Testis (tissue), 3 donors: ENCODE data around the gene PFKFB4. TPM values are rescaled to one million over a fixed set of nuclear protein-coding genes. Genes with fewer than 3 reads are reported as not detected.
"Not testable (repeated sequence)": the region's sequence is repeated elsewhere in the genome, so short reads cannot be mapped to it uniquely, and the experiment has no call there.

ENCODE experiments used
- DNase-seq: peaks from one replicate; pipeline ENCODE4 v3.0.0-alpha.2; 2019
- H3K27ac ChIP-seq, 2 donors: fragments of 200-600 bp; sonication (generic); one replicate each; pipeline ENCODE4 v1.5.1; 2019
- H3K27me3 ChIP-seq: fragments of 200-600 bp; sonication (generic); one replicate; pipeline ENCODE4 v1.5.1; 2019
- H3K36me3 ChIP-seq: fragments of 200-600 bp; sonication (generic); one replicate; pipeline ENCODE4 v1.5.1; 2017; ENCODE audit warnings: low read depth; ENCODE audit errors: missing control alignments
- H3K4me1 ChIP-seq: fragments of 200-600 bp; sonication (generic); one replicate; pipeline ENCODE4 v1.5.1; 2019
- H3K4me3 ChIP-seq, 2 donors: fragments of 200-600 bp; sonication (generic); one replicate each; pipeline ENCODE4 v1.5.1; 2017 to 2019
- H3K9me3 ChIP-seq: fragments of 200-600 bp; sonication (generic); one replicate; pipeline ENCODE4 v1.5.1; 2017
- POLR2A ChIP-seq: fragments of 450-650 bp; IDR thresholded peaks from one replicate; pipeline ENCODE4 v1.6.1; 2017; ENCODE audit warnings: antibody characterized with exemption, mild to moderate bottlenecking, moderate library complexity
- WGBS, 2 donors: methylation state at CpG; one replicate each; pipeline ENCODE4 v1.1.5; 2018; 5-methylcytosine and 5-hydroxymethylcytosine counted together
- intact Hi-C: fragments of 100-400 bp; cut with DNase I; formaldehyde crosslinking; loops from one replicate; pipeline ENCODE4 v1.15.1; 2023; ENCODE audit warnings: low total_unique reads
- polyA plus RNA-seq: library from polyadenylated mRNA; stranded (reverse); fragments of 350-450 nt; fragmentation: Illumina TruSeq; extraction: RNeasy Lipid Tissue Mini Kit (QIAGEN cat#74804); gene quantifications from one replicate; pipeline ENCODE4 v1.2.3, GENCODE V29; 2014; ENCODE audit warnings: low read depth, low replicate concordance; ENCODE audit not compliant: insufficient read depth
- total RNA-seq, 2 donors: library from RNA; depleted of rRNA; stranded (reverse); fragments of >200 nt; gene quantifications; one replicate each; pipeline ENCODE4 v1.2.3, GENCODE V29; 2016
- TF ChIP-seq, protein P1 (sequence below), 3 experiments: fragments of 450-650 bp in 2 of 3; fragments of 200-600 bp in 1 of 3; sonication (generic) in 1 of 3; IDR thresholded peaks; one replicate each; pipeline ENCODE4 v1.5.1; 2016 to 2019; ENCODE audit warnings: antibody characterized with exemption in 3 of 3, mild to moderate bottlenecking in 2 of 3, moderate library complexity in 1 of 3

The PFKFB4 gene
- total and polyA plus RNA-seq, 3 donors from 2014 or later = 57.3 to 136 (median 134) TPM

DNA sequence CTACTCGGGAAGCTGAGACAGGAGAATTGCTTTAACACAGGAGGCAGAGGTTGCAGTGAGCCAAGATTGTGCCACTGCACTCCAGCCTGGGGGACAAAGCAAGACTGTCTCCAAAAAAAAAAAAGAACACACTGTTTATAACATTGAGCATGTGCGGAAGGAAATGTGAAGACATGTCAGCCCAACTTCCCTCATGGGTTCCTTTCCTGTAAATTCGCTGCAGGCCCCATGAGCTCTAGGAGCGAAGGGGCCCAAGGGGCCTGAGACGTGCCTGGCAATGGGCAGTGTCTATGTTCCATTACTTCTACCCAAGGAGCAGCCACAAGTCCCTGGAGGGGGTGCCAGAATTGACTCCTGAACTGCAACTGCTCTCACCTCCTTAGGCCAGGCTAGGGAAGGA, 3.2 kb downstream of the PFKFB4 start:
- Histone ChIP-seq H3K9me3 (no peaks in the 10 kb centered on the region), H3K4me3 (no peak overlapping the region), H3K27ac (no peak overlapping the region), H3K27me3 (no peaks in the 10 kb centered on the region), H3K4me1 (peaks cover 15% of the 10 kb centered on the region), H3K36me3 (no peaks in the 10 kb centered on the region)
- intact Hi-C loops = no loop called here
- no peak for DNase-seq
- WGBS, 2 donors = 87 to 91% methylated on average over 5 of the region's 5 CpGs
- TF ChIP-seq, protein P1, sequence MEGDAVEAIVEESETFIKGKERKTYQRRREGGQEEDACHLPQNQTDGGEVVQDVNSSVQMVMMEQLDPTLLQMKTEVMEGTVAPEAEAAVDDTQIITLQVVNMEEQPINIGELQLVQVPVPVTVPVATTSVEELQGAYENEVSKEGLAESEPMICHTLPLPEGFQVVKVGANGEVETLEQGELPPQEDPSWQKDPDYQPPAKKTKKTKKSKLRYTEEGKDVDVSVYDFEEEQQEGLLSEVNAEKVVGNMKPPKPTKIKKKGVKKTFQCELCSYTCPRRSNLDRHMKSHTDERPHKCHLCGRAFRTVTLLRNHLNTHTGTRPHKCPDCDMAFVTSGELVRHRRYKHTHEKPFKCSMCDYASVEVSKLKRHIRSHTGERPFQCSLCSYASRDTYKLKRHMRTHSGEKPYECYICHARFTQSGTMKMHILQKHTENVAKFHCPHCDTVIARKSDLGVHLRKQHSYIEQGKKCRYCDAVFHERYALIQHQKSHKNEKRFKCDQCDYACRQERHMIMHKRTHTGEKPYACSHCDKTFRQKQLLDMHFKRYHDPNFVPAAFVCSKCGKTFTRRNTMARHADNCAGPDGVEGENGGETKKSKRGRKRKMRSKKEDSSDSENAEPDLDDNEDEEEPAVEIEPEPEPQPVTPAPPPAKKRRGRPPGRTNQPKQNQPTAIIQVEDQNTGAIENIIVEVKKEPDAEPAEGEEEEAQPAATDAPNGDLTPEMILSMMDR (IDR thresholded peaks at IDR 0.05) = no peak

DNA sequence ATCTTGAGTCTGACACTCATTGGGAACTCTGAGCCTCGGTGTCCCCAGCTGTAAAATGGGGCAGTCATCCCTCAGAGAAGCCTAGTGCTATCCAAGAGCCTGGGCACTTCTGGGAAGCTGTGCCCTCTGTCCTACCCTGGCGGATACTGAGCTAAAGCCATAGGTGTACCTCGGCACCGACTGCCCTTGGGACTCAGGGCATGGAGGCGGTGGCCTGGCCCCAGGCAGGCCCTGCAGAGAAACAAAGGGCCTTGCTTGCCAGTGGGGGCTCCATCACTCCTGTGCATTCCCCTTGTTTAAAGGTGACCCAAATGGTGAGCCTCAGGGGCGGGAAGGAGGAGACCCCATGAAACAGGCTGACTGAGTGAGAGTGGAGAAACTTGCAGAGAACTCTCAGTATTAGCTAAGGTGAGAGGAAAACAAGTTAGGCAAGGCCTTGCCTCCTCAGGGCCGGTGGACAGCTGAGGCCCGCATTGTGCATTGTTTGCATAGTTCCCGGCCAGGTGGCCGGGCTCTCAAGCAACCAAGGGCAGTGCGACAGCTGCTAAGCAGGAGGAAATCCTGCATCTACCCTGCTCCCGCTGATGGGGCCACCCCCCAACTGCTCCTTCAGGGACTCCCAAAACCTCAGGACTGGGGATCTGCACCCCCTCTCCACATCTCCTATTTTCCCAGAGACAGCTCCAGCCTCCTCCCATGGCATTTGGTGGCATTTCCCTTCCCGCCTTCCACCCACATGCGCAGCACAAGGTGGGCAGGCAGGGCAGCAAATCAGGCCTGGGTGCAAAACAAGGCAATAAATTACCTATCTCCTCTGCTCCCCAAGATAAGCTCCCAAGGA, 4.3 kb downstream of the PFKFB4 start:
- no peak for DNase-seq
- Histone ChIP-seq H3K4me3 (no peak overlapping the region), H3K27me3 (no peaks in the 10 kb centered on the region), H3K4me1 (peaks cover 12% of the 10 kb centered on the region), H3K9me3 (no peaks in the 10 kb centered on the region), H3K36me3 (no peaks in the 10 kb centered on the region), H3K27ac (no peak overlapping the region)
- TF ChIP-seq, protein P1 (IDR thresholded peaks at IDR 0.05) = no peak
- no peak for TF ChIP-seq POLR2A
- 64 to 86% methylated on average over 7 to 14 of the region's 14 CpGs for WGBS, 2 donors
- intact Hi-C loops = no loop called here

DNA sequence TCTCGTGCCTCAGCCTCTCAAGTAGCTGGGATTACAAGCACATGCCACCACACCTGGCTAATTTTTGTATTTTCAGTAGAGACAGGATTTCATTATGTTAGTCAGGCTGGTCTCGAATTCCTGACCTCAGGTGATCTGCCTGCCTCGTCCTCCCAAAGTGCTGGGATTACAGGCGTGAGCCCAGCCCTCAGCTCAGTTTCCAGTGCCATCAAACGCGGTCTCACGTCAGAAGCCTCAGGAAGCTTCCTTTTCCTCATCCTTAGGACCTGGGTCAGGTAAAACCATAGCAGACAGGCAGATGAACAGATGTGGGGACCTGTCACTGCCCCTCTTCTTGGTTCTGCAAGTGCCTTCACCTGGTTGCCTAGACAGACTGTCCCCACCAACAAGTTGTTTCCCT, 5.0 kb downstream of the PFKFB4 start:
- DNase-seq, intact Hi-C loops, H3K4me3 ChIP-seq, H3K9me3 ChIP-seq, H3K27me3 ChIP-seq, H3K4me1 ChIP-seq, H3K27ac ChIP-seq, H3K36me3 ChIP-seq: not testable (repeated sequence)
- 87 to 90% methylated on average over 7 of the region's 7 CpGs for WGBS, 2 donors

DNA sequence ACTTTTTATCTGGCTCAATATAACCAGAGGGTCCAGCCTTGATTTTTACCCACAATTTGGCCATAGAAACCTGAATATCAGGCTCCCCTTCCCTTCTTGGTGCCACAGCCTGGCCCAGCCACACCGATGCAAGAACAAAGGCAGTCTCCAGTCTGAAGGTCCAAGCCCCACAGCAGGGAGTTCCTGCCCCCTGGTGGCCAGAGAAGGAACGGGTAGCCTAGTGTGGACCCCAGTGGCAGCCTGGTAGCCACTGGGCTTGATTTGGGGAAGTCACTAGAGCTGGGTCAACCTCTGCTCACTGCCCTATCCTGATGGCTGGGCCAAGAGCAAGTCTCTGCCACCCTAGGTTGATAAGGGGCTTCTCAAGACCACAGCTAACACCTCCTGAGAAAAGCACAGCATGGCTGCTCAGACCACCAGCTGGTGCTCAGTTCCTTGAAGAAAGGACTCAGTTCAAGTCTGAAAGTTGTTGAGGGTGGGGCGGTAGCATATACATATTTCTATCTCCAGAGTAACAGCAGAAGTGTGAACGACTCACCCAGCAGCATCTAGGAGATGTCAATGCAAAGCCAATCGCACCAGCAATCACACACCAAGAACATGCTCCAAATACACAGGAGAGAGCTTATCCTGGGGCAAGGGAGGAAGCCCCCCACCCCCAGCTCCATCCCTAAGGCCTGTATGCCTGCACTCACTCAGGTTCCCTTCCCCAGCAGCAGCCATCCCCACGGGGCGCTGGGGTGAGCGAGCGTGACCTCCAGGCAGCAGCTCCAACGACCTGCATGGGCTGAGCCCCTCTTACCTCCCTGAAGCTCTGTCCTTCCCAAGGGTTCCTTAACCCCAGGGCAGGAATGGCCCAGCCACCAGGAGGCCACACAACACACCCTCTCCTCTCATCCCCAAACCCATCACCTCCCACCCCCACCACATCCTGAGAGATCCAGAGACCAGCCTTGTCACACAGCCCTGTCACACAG, 7.6 kb downstream of the PFKFB4 start:
- Histone ChIP-seq H3K9me3 (no peaks in the 10 kb centered on the region), H3K4me1 (peaks cover 4% of the 10 kb centered on the region), H3K27ac (no peak overlapping the region), H3K4me3 (no peak overlapping the region), H3K27me3 (no peaks in the 10 kb centered on the region), H3K36me3 (no peaks in the 10 kb centered on the region)
- 72% methylated on average over 8 to 10 of the region's 10 CpGs for WGBS, 2 donors
- TF ChIP-seq, protein P1 (IDR thresholded peaks at IDR 0.05) = peak; percentile 87 to 91 (median 90)
- no peak for TF ChIP-seq POLR2A
- intact Hi-C loops = loop anchor here (5.0 kb wide), 1 partner anchor 92 kb away; no protein-coding TSS in a partner anchor
- DNase-seq = peak; percentile 85

DNA sequence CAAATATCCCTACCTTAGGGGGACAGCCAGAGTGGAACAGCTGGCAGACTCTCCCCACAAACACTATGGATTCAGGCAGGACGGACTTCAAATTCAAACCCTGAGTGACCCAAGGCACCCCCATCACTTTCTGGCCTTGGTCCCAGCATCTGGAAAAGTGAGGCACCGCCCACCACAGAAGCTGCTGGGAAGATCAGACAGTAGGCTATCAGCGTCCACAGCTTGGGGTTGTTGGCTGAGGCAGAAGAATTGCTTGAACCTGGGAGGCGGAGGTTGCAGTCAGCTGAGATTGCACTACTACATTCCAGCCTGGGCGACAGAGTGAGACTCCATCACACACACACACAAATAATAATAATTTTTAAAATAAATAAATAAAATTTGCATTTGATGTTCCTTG, 8.5 kb downstream of the PFKFB4 start:
- intact Hi-C loops = loop anchor here (5.0 kb wide), 1 partner anchor 91 kb away; no protein-coding TSS in a partner anchor
- Histone ChIP-seq H3K9me3 (no peaks in the 10 kb centered on the region), H3K4me1 (peaks cover 4% of the 10 kb centered on the region), H3K27ac (no peak overlapping the region), H3K27me3 (no peaks in the 10 kb centered on the region), H3K4me3 (no peak overlapping the region), H3K36me3 (no peaks in the 10 kb centered on the region)
- TF ChIP-seq, protein P1 (IDR thresholded peaks at IDR 0.05) = no peak
- no peak for TF ChIP-seq POLR2A
- no peak for DNase-seq
- 69 to 75% methylated on average over 4 to 5 of the region's 5 CpGs for WGBS, 2 donors
